Breast epithelium (tissue), 4 donors: ENCODE data around the gene WWP2. TPM values are rescaled to one million over a fixed set of nuclear protein-coding genes. Genes with fewer than 3 reads are reported as not detected.

ENCODE experiments used
- DNase-seq, 2 donors: peaks; one replicate each; pipeline ENCODE4 v3.0.0-alpha.2; 2019; ENCODE audit warnings: low spot score in 2 of 2
- H3K27ac ChIP-seq, 2 donors: fragments of 200-600 bp; sonication (generic) in 1 of 2; one replicate each; pipeline ENCODE4 v1.5.1; 2016 to 2019; ENCODE audit warnings: mild to moderate bottlenecking in 1 of 2
- H3K27me3 ChIP-seq, 2 donors: fragments of 200-600 bp; sonication (generic) in 1 of 2; one replicate each; pipeline versions ENCODE4 v1.5.1 to v1.6.0; 2017 to 2019; ENCODE audit warnings: control low read depth in 1 of 2, mild to moderate bottlenecking in 1 of 2
- H3K36me3 ChIP-seq: fragments of 200-600 bp; one replicate; pipeline ENCODE4 v1.5.1; 2019
- H3K4me1 ChIP-seq, 2 donors: fragments of 200-600 bp; sonication (generic); one replicate each; pipeline ENCODE4 v1.5.1; 2016 to 2019; ENCODE audit warnings: control low read depth in 1 of 2
- H3K4me3 ChIP-seq, 3 donors: fragments of 200-600 bp; sonication (generic); 1 replicate in 2 of 3; 2 replicates in 1 of 3; pipeline ENCODE4 v1.5.1; 2016 to 2019; ENCODE audit warnings: mild to moderate bottlenecking in 3 of 3, moderate library complexity in 2 of 3
- H3K9me3 ChIP-seq, 2 donors: fragments of 200-600 bp; sonication (generic) in 1 of 2; one replicate each; pipeline ENCODE4 v1.5.1; 2016 to 2019; ENCODE audit warnings: control low read depth in 1 of 2
- POLR2A ChIP-seq: fragments of 450-650 bp; IDR thresholded peaks from one replicate; pipeline ENCODE4 v1.6.1; 2016; ENCODE audit warnings: antibody characterized with exemption, mild to moderate bottlenecking, moderate library complexity
- POLR2AphosphoS5 ChIP-seq, 3 donors: sonication (generic); formaldehyde crosslinking; IDR thresholded peaks; one replicate each; pipeline ENCODE4 v1.6.1; 2017; ENCODE audit warnings: antibody characterized with exemption in 3 of 3
- intact Hi-C: fragments of 100-400 bp; cut with DNase I; formaldehyde crosslinking; loops from one replicate; pipeline ENCODE4 v1.15.1; 2023; ENCODE audit warnings: low total_unique reads
- total RNA-seq, 3 donors: library from RNA; depleted of rRNA; stranded (reverse); fragments of >200 nt; gene quantifications; one replicate each; pipeline ENCODE4 v1.1.0, GENCODE V29; 2016
- TF ChIP-seq, protein P1 (sequence below), 3 donors: fragments of 450-650 bp; IDR thresholded peaks; one replicate each; pipeline ENCODE4 v1.5.1; 2016 to 2017; ENCODE audit warnings: antibody characterized with exemption in 3 of 3, mild to moderate bottlenecking in 3 of 3, moderate library complexity in 3 of 3

Gene WWP2
- total RNA-seq, 3 donors from 2014 or later, result 34.1 to 46.5 (median 34.7) TPM

DNA sequence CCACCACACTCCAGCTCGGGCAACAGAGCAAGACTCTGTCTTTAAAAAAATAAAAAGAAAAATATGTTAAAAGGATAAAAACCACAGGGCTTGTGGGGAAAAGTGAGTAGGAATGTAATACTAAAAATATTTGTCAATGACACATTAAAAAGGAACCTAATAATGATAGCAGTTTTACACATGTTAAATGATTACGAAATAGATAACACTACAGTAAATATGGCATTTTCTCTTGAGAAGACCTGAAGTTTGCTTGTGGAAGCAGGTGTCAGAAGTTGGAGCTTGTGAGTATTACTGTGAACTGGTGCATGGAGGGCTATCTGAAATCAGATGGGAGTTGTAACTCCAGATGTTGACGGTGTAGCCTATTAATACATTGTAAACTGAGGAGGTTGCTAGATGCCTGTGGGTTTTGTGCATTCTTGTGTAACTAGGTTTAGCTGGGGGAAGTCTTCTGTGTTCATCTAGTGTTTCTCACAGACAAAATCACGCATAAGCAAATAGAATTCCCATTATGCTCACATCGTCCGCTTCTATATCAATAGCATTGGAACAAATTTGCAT is 144.8 kb downstream of the WWP2 start:
- Histone ChIP-seq H3K4me1 (no peaks in the 10 kb centered on the region), H3K4me3 (no peak overlapping the region), H3K9me3 (no peaks in the 10 kb centered on the region), H3K27ac (no peak overlapping the region), H3K27me3 (no peaks in the 10 kb centered on the region), H3K36me3 (no peaks in the 10 kb centered on the region)
- no peak for DNase-seq
- intact Hi-C loops, result no loop called here
- TF ChIP-seq POLR2A, result no peak
- no peak for TF ChIP-seq POLR2AphosphoS5 (IDR thresholded peaks at IDR 0.05)
- TF ChIP-seq, protein P1, sequence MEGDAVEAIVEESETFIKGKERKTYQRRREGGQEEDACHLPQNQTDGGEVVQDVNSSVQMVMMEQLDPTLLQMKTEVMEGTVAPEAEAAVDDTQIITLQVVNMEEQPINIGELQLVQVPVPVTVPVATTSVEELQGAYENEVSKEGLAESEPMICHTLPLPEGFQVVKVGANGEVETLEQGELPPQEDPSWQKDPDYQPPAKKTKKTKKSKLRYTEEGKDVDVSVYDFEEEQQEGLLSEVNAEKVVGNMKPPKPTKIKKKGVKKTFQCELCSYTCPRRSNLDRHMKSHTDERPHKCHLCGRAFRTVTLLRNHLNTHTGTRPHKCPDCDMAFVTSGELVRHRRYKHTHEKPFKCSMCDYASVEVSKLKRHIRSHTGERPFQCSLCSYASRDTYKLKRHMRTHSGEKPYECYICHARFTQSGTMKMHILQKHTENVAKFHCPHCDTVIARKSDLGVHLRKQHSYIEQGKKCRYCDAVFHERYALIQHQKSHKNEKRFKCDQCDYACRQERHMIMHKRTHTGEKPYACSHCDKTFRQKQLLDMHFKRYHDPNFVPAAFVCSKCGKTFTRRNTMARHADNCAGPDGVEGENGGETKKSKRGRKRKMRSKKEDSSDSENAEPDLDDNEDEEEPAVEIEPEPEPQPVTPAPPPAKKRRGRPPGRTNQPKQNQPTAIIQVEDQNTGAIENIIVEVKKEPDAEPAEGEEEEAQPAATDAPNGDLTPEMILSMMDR (IDR thresholded peaks at IDR 0.05), result no peak

DNA sequence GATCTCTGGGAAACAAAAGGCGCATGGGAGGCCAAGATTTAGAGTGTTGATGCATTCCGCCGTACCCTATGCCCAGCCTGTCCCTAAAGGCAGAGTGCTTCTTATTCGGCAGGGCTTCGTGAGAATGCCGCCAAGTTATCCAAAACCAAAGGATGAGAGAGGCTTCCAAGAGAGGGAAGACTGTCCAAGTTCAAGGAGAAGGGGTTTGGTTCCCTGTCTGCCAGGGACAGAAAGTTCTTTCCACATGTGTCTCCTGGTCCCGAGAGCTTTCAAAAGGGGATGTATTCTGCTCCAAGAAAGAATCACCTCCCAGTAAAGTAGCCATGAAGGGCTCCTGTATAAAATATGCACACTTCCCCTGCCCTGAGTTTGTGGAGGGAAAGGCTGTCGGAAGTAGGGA is 146.9 kb downstream of the WWP2 start:
- intact Hi-C loops, result no loop called here
- Histone ChIP-seq H3K9me3 (no peaks in the 10 kb centered on the region), H3K4me3 (no peak overlapping the region), H3K27me3 (no peaks in the 10 kb centered on the region), H3K36me3 (no peaks in the 10 kb centered on the region), H3K4me1 (no peaks in the 10 kb centered on the region), H3K27ac (no peak overlapping the region)
- no peak for DNase-seq
- TF ChIP-seq, protein P1 (IDR thresholded peaks at IDR 0.05), result no peak
- no peak for TF ChIP-seq POLR2AphosphoS5 (IDR thresholded peaks at IDR 0.05)
- no peak for TF ChIP-seq POLR2A

DNA sequence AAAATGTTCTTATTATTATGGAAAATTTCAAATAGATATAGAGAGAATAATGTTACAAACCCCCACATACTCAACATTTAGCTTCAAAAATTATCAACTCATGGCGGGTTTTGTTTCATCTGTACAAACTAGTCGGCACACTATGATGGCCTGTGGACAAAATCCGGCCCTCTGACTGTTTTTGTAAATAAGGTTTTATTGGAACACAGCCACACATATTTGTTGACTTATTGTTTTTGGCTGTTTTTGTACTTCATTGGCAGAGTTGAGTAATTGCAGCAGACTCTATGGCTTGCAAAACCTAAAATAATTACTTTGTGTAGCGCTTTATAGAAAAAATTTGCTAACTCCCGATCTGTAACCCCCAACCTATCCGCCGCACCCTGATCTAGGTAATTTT is 147.6 kb downstream of the WWP2 start:
- DNase-seq, result no peak

DNA sequence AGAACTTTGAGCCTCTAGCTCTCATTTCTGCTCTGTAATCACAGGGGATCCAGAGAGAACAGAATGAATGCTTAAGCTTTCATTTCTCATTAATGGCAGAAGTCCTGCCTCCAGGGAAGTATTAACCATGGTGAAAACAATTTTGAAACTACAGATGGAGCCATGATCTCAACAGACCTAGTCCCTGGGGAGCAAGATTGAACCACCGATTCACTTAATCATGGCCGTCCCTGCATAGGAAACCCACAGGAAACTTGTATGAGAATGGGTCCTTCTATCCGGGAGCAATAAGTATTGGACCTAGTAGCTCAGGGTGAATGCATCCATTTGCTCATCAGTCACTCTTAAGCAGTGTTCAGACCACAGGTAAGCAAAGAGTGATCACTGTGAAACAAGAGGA is 148.8 kb downstream of the WWP2 start:
- Histone ChIP-seq H3K27ac (no peak overlapping the region), H3K9me3 (no peaks in the 10 kb centered on the region), H3K4me3 (no peak overlapping the region), H3K27me3 (no peaks in the 10 kb centered on the region), H3K36me3 (no peaks in the 10 kb centered on the region), H3K4me1 (no peaks in the 10 kb centered on the region)
- no peak for TF ChIP-seq POLR2AphosphoS5 (IDR thresholded peaks at IDR 0.05)
- TF ChIP-seq, protein P1 (IDR thresholded peaks at IDR 0.05), result no peak
- TF ChIP-seq POLR2A, result no peak
- intact Hi-C loops, result no loop called here
- no peak for DNase-seq

More for the DNA sequence above, 147.6 kb downstream of the WWP2 start:
- TF ChIP-seq, protein P1 (IDR thresholded peaks at IDR 0.05), result no peak
- no peak for TF ChIP-seq POLR2AphosphoS5 (IDR thresholded peaks at IDR 0.05)
- no peak for TF ChIP-seq POLR2A
- intact Hi-C loops, result no loop called here
- Histone ChIP-seq H3K4me1 (no peaks in the 10 kb centered on the region), H3K27ac (no peak overlapping the region), H3K36me3 (no peaks in the 10 kb centered on the region), H3K27me3 (no peaks in the 10 kb centered on the region), H3K4me3 (no peak overlapping the region), H3K9me3 (no peaks in the 10 kb centered on the region)

DNA sequence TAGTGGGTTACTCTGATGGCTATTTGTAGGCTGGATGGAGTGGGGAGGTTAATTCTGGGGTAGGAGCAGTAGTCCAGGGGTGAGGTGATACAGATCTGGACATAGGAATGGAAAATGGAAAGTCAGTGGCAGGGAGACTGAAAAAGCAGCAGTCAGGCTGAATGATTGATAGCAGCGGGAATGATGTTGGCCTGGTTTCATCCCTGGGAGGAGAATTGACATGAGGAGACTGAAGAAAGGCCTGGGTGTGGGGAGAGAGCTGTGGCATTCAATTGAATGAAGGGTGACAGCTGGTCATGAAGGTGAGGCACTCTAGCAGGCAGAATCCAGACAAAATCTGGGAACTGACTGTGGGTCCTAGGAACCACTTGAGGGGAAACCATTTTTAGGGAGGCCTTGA is 154.3 kb downstream of the WWP2 start:
- Histone ChIP-seq H3K27ac (no peak overlapping the region), H3K9me3 (no peaks in the 10 kb centered on the region)
- intact Hi-C loops, result no loop called here

More for the DNA sequence above, 154.3 kb downstream of the WWP2 start:
- DNase-seq, result no peak
- TF ChIP-seq POLR2AphosphoS5 (IDR thresholded peaks at IDR 0.05) (no peak), POLR2A (no peak)
- TF ChIP-seq, protein P1 (IDR thresholded peaks at IDR 0.05), result no peak
- Histone ChIP-seq H3K27me3 (no peaks in the 10 kb centered on the region), H3K36me3 (no peaks in the 10 kb centered on the region), H3K4me1 (no peaks in the 10 kb centered on the region), H3K4me3 (no peak overlapping the region)
